ENCODE results near the gene TAS2R38. TPM values are rescaled to one million over a fixed set of nuclear protein-coding genes. Genes with fewer than 3 reads are reported as not detected.

Gene TAS2R38
- total RNA-seq, 1 experiment from 2014 or later, result not detected

DNA sequence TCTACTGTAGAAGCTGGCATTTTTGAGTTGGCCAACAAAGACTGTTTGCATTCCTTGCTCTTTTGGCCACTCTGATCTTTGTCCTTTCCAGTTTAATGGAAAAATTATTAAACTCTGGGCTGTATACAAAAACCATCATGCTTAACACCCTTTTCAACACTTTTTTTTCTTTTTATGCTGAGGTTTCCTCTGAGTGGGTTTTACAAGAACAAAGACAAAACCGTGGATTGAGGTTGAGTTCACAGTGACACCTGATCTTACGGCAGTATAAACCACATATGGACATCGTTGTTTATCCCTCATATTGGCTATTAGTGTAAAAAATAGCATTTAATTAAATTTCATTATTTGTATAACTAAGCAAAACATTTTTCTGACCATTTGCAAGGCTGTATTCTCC lies 43.9 kb upstream of the TAS2R38 start:
- Mint-ChIP-seq H3K27me3 (ENCODE audit: low read depth) (no peaks in the 10 kb centered on the region), H3K4me1 (peaks cover 11 to 12% of the 10 kb centered on the region in 2 experiments), H3K36me3 (ENCODE audit: insufficient read depth in 1 of 3, low read depth in 3 of 3) (no peaks in the 10 kb centered on the region), H3K4me3 (no peak overlapping the region), H3K9me3 (no peaks in the 10 kb centered on the region), H3K27ac (no peak overlapping the region)
- WGBS (ENCODE audit: extremely low coverage, insufficient read length, low lambda C conversion rate), result no CpG with 5 or more reads among the region's 3 CpGs
- no peaks in the 10 kb centered on the region for H3K23me2 ChIP-seq (ENCODE audit: insufficient read length, low read depth, low read length, poor library complexity, severe bottlenecking)
- no peak overlapping the region for H2BK120ac ChIP-seq (ENCODE audit: low read depth, low read length, poor library complexity, severe bottlenecking)
- H3K9ac ChIP-seq (ENCODE audit: extremely low read depth, insufficient read length, low read length), result no peak overlapping the region
- no peak overlapping the region for H2AK5ac ChIP-seq (ENCODE audit: insufficient read length, low read length)
- no peak overlapping the region for H3K4me2 ChIP-seq (ENCODE audit: insufficient read depth, insufficient read length, low read length)
- H2BK20ac ChIP-seq (ENCODE audit: low read depth, low read length, poor library complexity, severe bottlenecking), result no peak overlapping the region
- H4K5ac ChIP-seq (ENCODE audit: insufficient read length, low read depth, low read length), result no peak overlapping the region
- TF ChIP-seq, protein P1, sequence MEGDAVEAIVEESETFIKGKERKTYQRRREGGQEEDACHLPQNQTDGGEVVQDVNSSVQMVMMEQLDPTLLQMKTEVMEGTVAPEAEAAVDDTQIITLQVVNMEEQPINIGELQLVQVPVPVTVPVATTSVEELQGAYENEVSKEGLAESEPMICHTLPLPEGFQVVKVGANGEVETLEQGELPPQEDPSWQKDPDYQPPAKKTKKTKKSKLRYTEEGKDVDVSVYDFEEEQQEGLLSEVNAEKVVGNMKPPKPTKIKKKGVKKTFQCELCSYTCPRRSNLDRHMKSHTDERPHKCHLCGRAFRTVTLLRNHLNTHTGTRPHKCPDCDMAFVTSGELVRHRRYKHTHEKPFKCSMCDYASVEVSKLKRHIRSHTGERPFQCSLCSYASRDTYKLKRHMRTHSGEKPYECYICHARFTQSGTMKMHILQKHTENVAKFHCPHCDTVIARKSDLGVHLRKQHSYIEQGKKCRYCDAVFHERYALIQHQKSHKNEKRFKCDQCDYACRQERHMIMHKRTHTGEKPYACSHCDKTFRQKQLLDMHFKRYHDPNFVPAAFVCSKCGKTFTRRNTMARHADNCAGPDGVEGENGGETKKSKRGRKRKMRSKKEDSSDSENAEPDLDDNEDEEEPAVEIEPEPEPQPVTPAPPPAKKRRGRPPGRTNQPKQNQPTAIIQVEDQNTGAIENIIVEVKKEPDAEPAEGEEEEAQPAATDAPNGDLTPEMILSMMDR (conservative IDR thresholded peaks at IDR 0.05), result no peak
- H3K9me3 ChIP-seq (ENCODE audit: control insufficient read depth, low read depth, low read length), result no peaks in the 10 kb centered on the region
- no peaks in the 10 kb centered on the region for H3K27me3 ChIP-seq (ENCODE audit: insufficient read depth, low read length)
- no peak for DNase-seq
- H2BK5ac ChIP-seq (ENCODE audit: insufficient read length, low read length), result no peak overlapping the region
- no peak overlapping the region for H3K56ac ChIP-seq (ENCODE audit: insufficient read length, low read depth, low read length)
- no peak overlapping the region for H2BK15ac ChIP-seq (ENCODE audit: low read depth, low read length)
- H3K79me1 ChIP-seq (ENCODE audit: insufficient read depth, low read depth, low read length, poor library complexity, severe bottlenecking), result no peaks in the 10 kb centered on the region
- no peak overlapping the region for H3T11ph ChIP-seq (ENCODE audit: low read length)
- H2BK12ac ChIP-seq (ENCODE audit: insufficient read length, low read depth, low read length), result no peak overlapping the region
- H3K4ac ChIP-seq (ENCODE audit: low read depth, low read length), result no peak overlapping the region
- no peak overlapping the region for H3K14ac ChIP-seq (ENCODE audit: insufficient read depth, low read length)
- H4K91ac ChIP-seq (ENCODE audit: insufficient read length, low read depth, low read length), result no peak overlapping the region
- H3K18ac ChIP-seq (ENCODE audit: insufficient read length, low read depth, low read length), result no peak overlapping the region
- H3K23ac ChIP-seq (ENCODE audit: insufficient read length, low read depth, low read length), result no peak overlapping the region
- no peaks in the 10 kb centered on the region; the same call in 1 of the 2 replicates for H3K4me1 ChIP-seq (ENCODE audit: insufficient read depth, low read length)
- H3K27ac ChIP-seq (ENCODE audit: insufficient read length, low read depth, low read length), result no peak overlapping the region
- no peaks in the 10 kb centered on the region for H3K79me2 ChIP-seq (ENCODE audit: insufficient read depth, low read length)
- no peak overlapping the region for H4K8ac ChIP-seq (replicated peaks; ENCODE audit: insufficient read length, low read depth, low read length)
- no peaks in the 10 kb centered on the region for H4K20me1 ChIP-seq (ENCODE audit: control insufficient read depth, insufficient read depth, insufficient read length)
- H2AFZ ChIP-seq (ENCODE audit: low read length), result no peak overlapping the region

Data from H9 (cell line).